GM12891 (cell line): ENCODE measurements around the gene PITPNC1.

Experiments
- PAX5 ChIP-seq: IDR thresholded peaks from 2 replicates; pipeline ENCODE4 v1.6.1; 2011; ENCODE audit warnings: low read length, moderate library complexity, mild to moderate bottlenecking; ENCODE audit not compliant: insufficient read depth, severe bottlenecking
- TAF1 ChIP-seq: IDR thresholded peaks from 2 replicates; pipeline ENCODE4 v1.6.1; 2011; ENCODE audit warnings: low read depth, low read length, control low read depth

GRCh38 chr17:67442787-67443624 is 65.9 kb downstream of the PITPNC1 start:
- TF ChIP-seq TAF1 (no peak), PAX5 (no peak)
